Fibroblast of lung (primary cell): ENCODE data around the gene COPE. TPM values are rescaled to one million over a fixed set of nuclear protein-coding genes. Genes with fewer than 3 reads are reported as not detected.

ENCODE experiments used
- DNase-seq, 2 donors: peaks; one replicate each; pipeline versions ENCODE4 v3.0.0 to v3.0.0-alpha.2; 2010; ENCODE audit warnings: low read depth in 2 of 2
- H2AFZ ChIP-seq: 2 replicates; pipeline ENCODE4 v1.5.1; 2012; ENCODE audit warnings: low read length, control low read depth, inconsistent platforms
- H3K27ac ChIP-seq: 2 replicates; pipeline ENCODE4 v1.5.1; 2011; ENCODE audit warnings: low read length, control low read depth; ENCODE audit not compliant: insufficient read depth
- H3K27me3 ChIP-seq: 2 replicates; pipeline ENCODE4 v1.5.1; 2011; ENCODE audit warnings: mild to moderate bottlenecking, low read length; ENCODE audit not compliant: control insufficient read depth, insufficient read depth
- H3K36me3 ChIP-seq: 2 replicates; pipeline ENCODE4 v1.5.1; 2011; ENCODE audit warnings: low read length; ENCODE audit not compliant: control insufficient read depth, insufficient read depth
- H3K4me1 ChIP-seq: 2 replicates; pipeline ENCODE4 v1.5.1; 2011; ENCODE audit warnings: low read length; ENCODE audit not compliant: control insufficient read depth, insufficient read depth; ENCODE audit errors: extremely low read depth
- H3K4me2 ChIP-seq: 2 replicates; pipeline ENCODE4 v1.5.1; 2011; ENCODE audit warnings: low read length, control low read depth; ENCODE audit not compliant: insufficient read depth; ENCODE audit errors: extremely low read depth
- H3K4me3 ChIP-seq, 4 experiments: fragments of 200-600 bp in 1 of 4; sonication (generic) in 1 of 4; replicated peaks in 1 of 4; 2 replicates each; pipeline ENCODE4 v1.5.1; 2011 to 2016; ENCODE audit warnings: low read length in 4 of 4, low read depth in 3 of 4, mild to moderate bottlenecking in 3 of 4, control low read depth in 2 of 4, inconsistent platforms in 1 of 4, mixed read lengths in 1 of 4; ENCODE audit not compliant: insufficient read depth in 1 of 4; ENCODE audit errors: control extremely low read depth in 1 of 4
- H3K79me2 ChIP-seq: 2 replicates; pipeline ENCODE4 v1.5.1; 2012; ENCODE audit warnings: mild to moderate bottlenecking, low read length, inconsistent platforms; ENCODE audit not compliant: control insufficient read depth, insufficient read depth
- H3K9ac ChIP-seq: 2 replicates; pipeline ENCODE4 v1.5.1; 2011; ENCODE audit warnings: mild to moderate bottlenecking, low read length, control low read depth; ENCODE audit not compliant: insufficient read depth
- H3K9me3 ChIP-seq: 2 replicates; pipeline ENCODE4 v1.5.1; 2012; ENCODE audit warnings: low read depth, low read length; ENCODE audit not compliant: control insufficient read depth, insufficient read depth
- H4K20me1 ChIP-seq: 2 replicates; pipeline ENCODE4 v1.5.1; 2011; ENCODE audit warnings: low read length; ENCODE audit not compliant: control insufficient read depth, insufficient read depth; ENCODE audit errors: extremely low read depth
- EZH2 ChIP-seq: IDR thresholded peaks from 2 replicates; pipeline ENCODE4 v1.5.1; 2012; ENCODE audit warnings: low read length, control low read depth, mild to moderate bottlenecking; ENCODE audit errors: missing control alignments
- polyA plus RNA-seq, 2 donors: library from polyadenylated mRNA; depleted of rRNA in 1 of 2; stranded (reverse) in 1 of 2; unstranded in 1 of 2; fragments of >200 nt; gene quantifications; 2 replicates each; pipeline ENCODE4 v1.2.1, GENCODE V29; 2011 to 2012; ENCODE audit warnings: missing spikeins in 1 of 2
- total RNA-seq: library from RNA; depleted of rRNA; stranded (reverse); fragments of >200 nt; gene quantifications from 2 replicates; pipeline ENCODE4 v1.2.1, GENCODE V29; 2014
- TF ChIP-seq, protein P1 (sequence below), 2 donors: IDR thresholded peaks in 1 of 2; conservative IDR thresholded peaks in 1 of 2; 1 replicate in 1 of 2; 2 replicates in 1 of 2; pipeline ENCODE4 v1.5.1; 2011 to 2012; ENCODE audit warnings: low read length in 2 of 2, control low read depth in 1 of 2, inconsistent platforms in 1 of 2, low read depth in 1 of 2, mild to moderate bottlenecking in 1 of 2

COPE gene
- total and polyA plus RNA-seq, 2 donors (not counting 1 experiment from before 2014, with no cell fraction given), result 146 to 182 TPM

DNA sequence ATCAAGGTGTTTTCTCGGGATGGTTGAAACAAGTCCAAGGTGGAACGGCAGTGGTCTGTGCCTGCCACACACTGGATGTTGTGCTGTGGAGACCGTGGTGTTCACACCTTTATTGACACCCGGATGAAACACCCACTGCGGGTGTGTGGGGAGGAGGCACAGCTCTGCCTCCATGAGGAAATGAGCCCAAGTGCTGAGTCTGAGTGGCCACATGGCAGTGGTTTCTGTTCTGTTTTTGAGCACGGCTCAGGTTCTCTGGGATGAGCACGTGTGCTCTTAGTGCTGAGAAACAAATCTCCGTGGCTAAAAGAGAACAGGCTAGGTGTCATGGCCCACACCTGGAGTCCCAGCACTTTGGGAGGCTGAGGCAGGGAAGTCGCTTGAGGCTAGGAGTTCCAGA is 58.0 kb downstream of the COPE start:
- Histone ChIP-seq H3K36me3 (peaks cover 59% of the 10 kb centered on the region), H3K4me3 (no peak overlapping the region), H3K9ac (no peak overlapping the region), H3K4me1 (no peaks in the 10 kb centered on the region), H2AFZ (no peak overlapping the region), H4K20me1 (no peaks in the 10 kb centered on the region), H3K27me3 (no peaks in the 10 kb centered on the region), H3K4me2 (no peak overlapping the region), H3K79me2 (no peaks in the 10 kb centered on the region), H3K27ac (no peak overlapping the region), H3K9me3 (no peaks in the 10 kb centered on the region)
- DNase-seq, result no peak
- TF ChIP-seq, protein P1, sequence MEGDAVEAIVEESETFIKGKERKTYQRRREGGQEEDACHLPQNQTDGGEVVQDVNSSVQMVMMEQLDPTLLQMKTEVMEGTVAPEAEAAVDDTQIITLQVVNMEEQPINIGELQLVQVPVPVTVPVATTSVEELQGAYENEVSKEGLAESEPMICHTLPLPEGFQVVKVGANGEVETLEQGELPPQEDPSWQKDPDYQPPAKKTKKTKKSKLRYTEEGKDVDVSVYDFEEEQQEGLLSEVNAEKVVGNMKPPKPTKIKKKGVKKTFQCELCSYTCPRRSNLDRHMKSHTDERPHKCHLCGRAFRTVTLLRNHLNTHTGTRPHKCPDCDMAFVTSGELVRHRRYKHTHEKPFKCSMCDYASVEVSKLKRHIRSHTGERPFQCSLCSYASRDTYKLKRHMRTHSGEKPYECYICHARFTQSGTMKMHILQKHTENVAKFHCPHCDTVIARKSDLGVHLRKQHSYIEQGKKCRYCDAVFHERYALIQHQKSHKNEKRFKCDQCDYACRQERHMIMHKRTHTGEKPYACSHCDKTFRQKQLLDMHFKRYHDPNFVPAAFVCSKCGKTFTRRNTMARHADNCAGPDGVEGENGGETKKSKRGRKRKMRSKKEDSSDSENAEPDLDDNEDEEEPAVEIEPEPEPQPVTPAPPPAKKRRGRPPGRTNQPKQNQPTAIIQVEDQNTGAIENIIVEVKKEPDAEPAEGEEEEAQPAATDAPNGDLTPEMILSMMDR (conservative IDR thresholded peaks at IDR 0.05 in 1 of 2, IDR thresholded peaks at IDR 0.05 in 1 of 2; ENCODE audit: low read depth in 1 of 2, low read length in 2 of 2), result no peak
- TF ChIP-seq EZH2, result no peak

DNA sequence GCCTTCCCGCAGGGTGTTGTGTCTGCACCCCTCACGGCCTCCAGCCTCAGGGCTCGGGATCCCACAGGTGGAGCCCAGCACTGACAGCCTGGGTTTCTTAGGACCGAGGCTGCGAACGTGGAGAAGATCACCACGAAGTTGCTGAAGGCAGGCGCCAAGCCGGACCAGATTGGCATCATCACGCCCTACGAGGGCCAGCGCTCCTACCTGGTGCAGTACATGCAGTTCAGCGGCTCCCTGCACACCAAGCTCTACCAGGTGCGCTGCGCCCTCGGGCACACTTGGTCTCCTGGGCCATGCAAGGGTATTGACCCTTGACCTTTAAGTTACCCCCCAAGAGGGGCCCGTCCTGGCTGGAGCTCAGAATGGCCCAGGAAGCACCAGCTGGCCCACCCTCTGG is 58.5 kb downstream of the COPE start:
- Histone ChIP-seq H3K4me2 (no peak overlapping the region), H4K20me1 (no peaks in the 10 kb centered on the region), H3K79me2 (no peaks in the 10 kb centered on the region), H3K27me3 (no peaks in the 10 kb centered on the region), H3K4me1 (no peaks in the 10 kb centered on the region), H3K27ac (no peak overlapping the region), H3K36me3 (peaks cover 60% of the 10 kb centered on the region), H3K9me3 (no peaks in the 10 kb centered on the region), H3K9ac (no peak overlapping the region), H3K4me3 (no peak overlapping the region), H2AFZ (no peak overlapping the region)
- TF ChIP-seq, protein P1 (conservative IDR thresholded peaks at IDR 0.05 in 1 of 2, IDR thresholded peaks at IDR 0.05 in 1 of 2; ENCODE audit: low read depth in 1 of 2, low read length in 2 of 2), result no peak
- TF ChIP-seq EZH2, result no peak
- DNase-seq, result no peak

DNA sequence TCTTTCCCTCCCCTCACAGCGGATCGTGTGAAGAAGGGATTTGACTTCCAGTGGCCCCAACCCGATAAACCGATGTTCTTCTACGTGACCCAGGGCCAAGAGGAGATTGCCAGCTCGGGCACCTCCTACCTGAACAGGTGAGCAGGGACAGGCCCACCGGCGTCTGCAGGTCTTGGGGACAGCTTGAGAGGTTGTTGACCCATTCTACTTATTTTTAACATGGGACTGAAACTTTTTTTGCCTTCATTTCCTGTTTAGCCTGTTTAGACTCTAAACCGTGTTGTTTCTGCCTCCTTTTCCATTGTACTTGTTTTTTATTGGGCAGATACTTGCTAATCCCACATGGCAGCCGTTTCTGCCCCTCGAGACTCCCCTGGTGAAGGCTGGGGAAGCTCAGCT is 58.9 kb downstream of the COPE start:
- TF ChIP-seq, protein P1 (conservative IDR thresholded peaks at IDR 0.05 in 1 of 2, IDR thresholded peaks at IDR 0.05 in 1 of 2; ENCODE audit: low read depth in 1 of 2, low read length in 2 of 2), result no peak
- no peak for TF ChIP-seq EZH2
- no peak overlapping the region for H3K27ac ChIP-seq
- H3K4me3 ChIP-seq, result no peak overlapping the region
- no peak for DNase-seq
- no peaks in the 10 kb centered on the region for H3K27me3 ChIP-seq
- no peak overlapping the region for H3K4me2 ChIP-seq
- peaks cover 59% of the 10 kb centered on the region for H3K36me3 ChIP-seq
- no peaks in the 10 kb centered on the region for H3K9me3 ChIP-seq
- H4K20me1 ChIP-seq, result no peaks in the 10 kb centered on the region
- no peak overlapping the region for H3K9ac ChIP-seq
- no peaks in the 10 kb centered on the region for H3K4me1 ChIP-seq
- no peaks in the 10 kb centered on the region for H3K79me2 ChIP-seq
- no peak overlapping the region for H2AFZ ChIP-seq
